A549 (cell line): Measurements from ENCODE around the gene ANTXR1.

Experiments used
- CEBPB ChIP-seq, 2 experiments: fragments of >200 bp in 1 of 2; sonication (Bioruptor Twin) in 1 of 2; formaldehyde crosslinking in 1 of 2; IDR thresholded peaks; 2 replicates each; pipeline ENCODE4 v1.6.1; 2012 to 2016
- CTCF ChIP-seq: fragments of >200 bp; sonication (Bioruptor Twin); formaldehyde crosslinking; IDR thresholded peaks from 3 replicates; pipeline ENCODE4 v1.5.1; 2016
- EP300 ChIP-seq, 2 experiments: fragments of >200 bp; sonication (Bioruptor Twin); formaldehyde crosslinking; IDR thresholded peaks; 2 replicates in 1 of 2; 3 replicates in 1 of 2; pipeline ENCODE4 v1.6.1; 2016 to 2017
- RAD21 ChIP-seq, 2 experiments: fragments of >200 bp in 1 of 2; sonication (Bioruptor Twin) in 1 of 2; formaldehyde crosslinking in 1 of 2; IDR thresholded peaks in 1 of 2; conservative IDR thresholded peaks in 1 of 2; 2 replicates in 1 of 2; 3 replicates in 1 of 2; pipeline ENCODE4 v1.6.1; 2012 to 2018; ENCODE audit warnings: inconsistent platforms in 1 of 2
- REST ChIP-seq: fragments of 200-600 bp; sonication (generic); IDR thresholded peaks from 2 replicates; pipeline ENCODE4 v1.6.1; 2016; ENCODE audit warnings: antibody characterized with exemption, mild to moderate bottlenecking, moderate library complexity

DNA sequence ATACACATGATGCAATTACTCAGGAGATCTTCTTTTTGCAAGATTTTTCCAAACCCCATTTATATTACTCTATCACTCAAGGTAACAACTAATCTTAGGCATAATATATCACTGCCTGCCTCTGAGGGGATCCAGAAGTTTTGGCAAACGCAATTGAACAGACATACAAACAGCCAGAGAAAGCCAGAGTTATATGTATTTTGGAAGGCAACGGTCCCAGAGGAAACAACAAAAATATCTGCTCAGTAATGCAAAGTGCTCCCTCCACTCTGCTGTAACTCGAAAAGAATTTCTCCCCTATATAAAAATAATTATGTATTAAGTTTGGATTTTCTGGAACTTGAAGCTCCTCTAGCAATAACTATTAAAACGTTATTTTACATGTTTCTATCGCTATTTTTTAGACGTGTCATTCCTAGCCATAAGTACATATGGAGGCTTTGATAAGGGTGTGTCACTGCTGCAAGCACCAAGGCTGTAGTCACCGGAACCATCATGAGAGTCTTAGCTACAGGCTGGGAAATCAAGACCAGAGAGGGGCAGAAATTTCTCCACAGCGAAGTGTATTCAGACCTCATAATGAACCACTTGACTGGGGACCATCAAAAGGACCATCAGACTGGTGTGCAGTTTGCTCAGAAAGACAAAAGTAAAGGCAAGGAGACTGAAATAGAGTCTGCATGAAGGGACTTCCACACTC lies 42.3 kb upstream of the ANTXR1 start:
- TF ChIP-seq RAD21 (conservative IDR thresholded peaks at IDR 0.05 in 1 of 2, IDR thresholded peaks at IDR 0.05 in 1 of 2) (no peak), CTCF (no peak), EP300 (IDR thresholded peaks at IDR 0.05) (no peak), REST (no peak), CEBPB (IDR thresholded peaks at IDR 0.05) (no peak)
